GM23248 (cell line): ENCODE data around the gene MAP1A. TPM values are rescaled to one million over a fixed set of nuclear protein-coding genes. Genes with fewer than 3 reads are reported as not detected.

ENCODE experiments used
- DNase-seq: peaks from one replicate; pipeline ENCODE4 v3.0.0-alpha.2; 2015
- H2AFZ ChIP-seq: fragments of 200-600 bp; sonication (generic); 2 replicates; pipeline ENCODE4 v1.6.1; 2016; ENCODE audit warnings: antibody characterized with exemption
- H3F3A ChIP-seq: fragments of 200-600 bp; sonication (generic); 2 replicates; pipeline ENCODE4 v1.6.1; 2016; ENCODE audit warnings: mild to moderate bottlenecking, antibody characterized with exemption, mixed run types; ENCODE audit not compliant: insufficient read depth
- H3K27ac ChIP-seq: fragments of 200-600 bp; sonication (generic); 2 replicates; pipeline ENCODE4 v1.5.1; 2016; ENCODE audit warnings: mild to moderate bottlenecking
- H3K27me3 ChIP-seq: fragments of 200-600 bp; sonication (generic); replicated peaks from 2 replicates; pipeline ENCODE4 v1.6.1; 2016; ENCODE audit warnings: mild to moderate bottlenecking; ENCODE audit not compliant: insufficient read depth
- H3K36me3 ChIP-seq: fragments of 200-600 bp; sonication (generic); 2 replicates; pipeline ENCODE4 v1.6.1; 2016; ENCODE audit warnings: low read depth, mild to moderate bottlenecking
- H3K4me1 ChIP-seq: fragments of 200-600 bp; sonication (generic); 2 replicates; pipeline ENCODE4 v1.6.1; 2016; ENCODE audit warnings: mild to moderate bottlenecking; ENCODE audit not compliant: insufficient read depth
- H3K4me2 ChIP-seq: fragments of 200-600 bp; sonication (generic); one replicate; pipeline ENCODE4 v1.6.1; 2016; ENCODE audit warnings: mild to moderate bottlenecking; ENCODE audit not compliant: unreplicated experiment
- H3K4me3 ChIP-seq: fragments of 200-600 bp; sonication (generic); 2 replicates; pipeline ENCODE4 v1.5.1; 2016; ENCODE audit warnings: mild to moderate bottlenecking
- H3K79me2 ChIP-seq: fragments of 200-600 bp; sonication (generic); 2 replicates; pipeline ENCODE4 v1.6.1; 2016; ENCODE audit warnings: mild to moderate bottlenecking; ENCODE audit not compliant: insufficient read depth
- H3K9ac ChIP-seq: fragments of 200-600 bp; sonication (generic); 2 replicates; pipeline ENCODE4 v1.6.1; 2016; ENCODE audit warnings: mild to moderate bottlenecking
- H3K9me2 ChIP-seq: fragments of 200-600 bp; sonication (generic); 2 replicates; pipeline ENCODE4 v1.6.1; 2016; ENCODE audit warnings: mixed run types, mild to moderate bottlenecking, moderate library complexity; ENCODE audit not compliant: insufficient read depth
- H3K9me3 ChIP-seq: fragments of 200-600 bp; sonication (generic); one replicate; pipeline ENCODE4 v1.6.1; 2017; ENCODE audit warnings: low read depth
- H4K20me1 ChIP-seq: fragments of 200-600 bp; sonication (generic); 2 replicates; pipeline ENCODE4 v1.6.0; 2016; ENCODE audit not compliant: insufficient read depth
- EZH2 ChIP-seq: fragments of 200-600 bp; sonication (generic); IDR thresholded peaks from 2 replicates; pipeline ENCODE4 v1.6.1; 2018; ENCODE audit warnings: antibody characterized with exemption, mild to moderate bottlenecking; ENCODE audit not compliant: insufficient read depth, poor library complexity, severe bottlenecking
- EZH2phosphoT487 ChIP-seq: fragments of 200-600 bp; sonication (generic); IDR thresholded peaks from 2 replicates; pipeline ENCODE4 v1.6.1; 2018; ENCODE audit warnings: antibody characterized with exemption, moderate library complexity, mild to moderate bottlenecking, low read depth; ENCODE audit not compliant: insufficient read depth
- WGBS, 2 experiments: methylation state at CpG; one replicate each; pipeline ENCODE4 v1.1.6; 2015 to 2017; ENCODE audit warnings: low lambda C conversion rate in 2 of 2, low coverage in 1 of 2; ENCODE audit errors: missing lambda C conversion rate in 2 of 2; 5-methylcytosine and 5-hydroxymethylcytosine counted together
- in situ Hi-C: fragments of 300-500 bp; cut with MboI; formaldehyde crosslinking; loops from 2 replicates; pipeline ENCODE4 v1.15.0; 2020
- polyA plus RNA-seq: library from polyadenylated mRNA; unstranded; fragments of >200 nt; fragmentation: Nextera tagmentation; extraction: Ambion mirVana; gene quantifications from 2 replicates; pipeline ENCODE4 v1.2.1, GENCODE V29; 2016
- total RNA-seq: library from RNA; depleted of rRNA; stranded (reverse); fragments of >200 nt; shearing (Covaris generic); gene quantifications from 2 replicates; pipeline ENCODE4 v1.2.3, GENCODE V29; 2014

The MAP1A gene
- total and polyA plus RNA-seq, 2 experiments from 2014 or later, result 30.3 to 61.9 TPM

DNA sequence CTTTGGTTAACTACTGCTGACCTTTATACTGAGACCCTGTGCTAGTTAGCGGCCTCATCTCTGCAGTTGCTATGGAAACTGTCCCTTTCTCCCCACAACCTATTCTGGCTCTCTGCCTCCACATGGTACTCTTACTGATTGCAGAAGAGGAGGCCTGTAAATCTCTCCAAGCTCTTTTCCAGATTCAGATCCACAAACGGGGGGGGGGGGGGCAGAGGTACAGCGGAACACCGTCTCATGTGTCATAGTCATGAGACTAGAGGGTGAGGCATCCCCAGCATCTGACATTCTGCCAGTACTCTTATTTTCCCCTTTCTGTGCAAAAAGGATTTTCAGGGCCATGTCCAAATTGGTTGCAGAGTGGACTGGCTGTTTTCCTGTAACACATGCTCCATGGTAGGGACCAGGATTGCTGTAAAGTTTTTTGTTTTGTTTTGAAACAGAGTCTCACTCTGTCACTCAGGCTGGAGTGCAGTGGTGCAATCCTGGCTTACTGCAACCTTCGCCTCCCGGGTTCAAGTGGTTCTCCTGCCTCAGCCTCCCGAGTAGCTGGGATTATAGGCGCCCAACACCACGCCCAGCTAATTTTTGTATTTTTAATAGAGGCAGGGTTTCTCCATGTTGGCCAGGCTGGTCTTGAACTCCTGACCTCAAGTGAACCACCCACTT is 8.3 kb upstream of the MAP1A start:
- no peaks in the 10 kb centered on the region for H3K9me3 ChIP-seq
- in situ Hi-C loops, result no loop called here
- peak overlapping the region; percentile 86 for H3K4me3 ChIP-seq
- peak overlapping the region; percentile 91 for H2AFZ ChIP-seq
- H3K36me3 ChIP-seq, result no peaks in the 10 kb centered on the region
- H3K27ac ChIP-seq, result peak overlapping the region; percentile 93
- H3F3A ChIP-seq, result peaks cover 25% of the 10 kb centered on the region
- WGBS, 2 experiments, result 5 to 6% methylated on average over 9 of the region's 9 CpGs
- DNase-seq, result peak; percentile 74
- H3K79me2 ChIP-seq, result no peaks in the 10 kb centered on the region
- H3K9ac ChIP-seq, result peak overlapping the region; percentile 90
- TF ChIP-seq EZH2phosphoT487 (no peak), EZH2 (no peak)
- peak overlapping the region; percentile 92 for H3K4me2 ChIP-seq
- peaks cover 42% of the 10 kb centered on the region for H3K4me1 ChIP-seq
- no peaks in the 10 kb centered on the region for H4K20me1 ChIP-seq
- H3K27me3 ChIP-seq, result no peaks in the 10 kb centered on the region
- no peaks in the 10 kb centered on the region for H3K9me2 ChIP-seq

DNA sequence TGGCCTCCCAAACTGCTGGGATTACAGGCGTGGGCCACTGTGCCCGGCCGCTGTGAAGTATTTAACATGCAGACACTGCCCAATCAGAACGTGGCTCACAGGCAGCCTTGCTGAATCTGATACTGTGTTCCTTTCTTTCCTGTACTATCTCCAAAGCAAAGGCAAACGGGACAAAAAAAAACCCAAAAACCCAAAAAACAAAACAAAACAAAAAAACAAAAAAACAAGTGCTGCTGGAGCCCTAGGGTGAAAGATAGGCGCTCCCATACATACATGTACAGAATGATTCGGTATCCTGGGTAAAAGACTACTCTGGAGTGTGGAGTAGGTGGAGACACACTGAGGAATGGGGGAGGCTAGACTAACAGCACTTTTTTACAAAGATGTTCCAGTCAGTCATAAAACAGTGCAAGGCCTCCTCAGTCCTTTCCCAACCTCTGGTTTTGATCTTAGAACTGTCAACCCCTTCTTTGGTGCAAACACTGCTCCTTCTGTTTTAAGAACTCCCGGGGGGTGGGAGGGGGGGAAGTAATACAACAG is 7.7 kb upstream of the MAP1A start:
- no peaks in the 10 kb centered on the region for H3K9me3 ChIP-seq
- H3K79me2 ChIP-seq, result no peaks in the 10 kb centered on the region
- peak overlapping the region; percentile 93 for H3K27ac ChIP-seq
- no peaks in the 10 kb centered on the region for H3K27me3 ChIP-seq
- peak overlapping the region; percentile 86 for H3K4me3 ChIP-seq
- H3K4me1 ChIP-seq, result peaks cover 48% of the 10 kb centered on the region
- no peaks in the 10 kb centered on the region for H3K36me3 ChIP-seq
- in situ Hi-C loops, result no loop called here
- peak overlapping the region; percentile 91 for H2AFZ ChIP-seq
- H3K9ac ChIP-seq, result peak overlapping the region; percentile 90
- H3F3A ChIP-seq, result peaks cover 31% of the 10 kb centered on the region
- H3K9me2 ChIP-seq, result no peaks in the 10 kb centered on the region
- DNase-seq, result peak; percentile 63
- H4K20me1 ChIP-seq, result no peaks in the 10 kb centered on the region
- 4 to 5% methylated on average over 8 of the region's 8 CpGs for WGBS, 2 experiments
- H3K4me2 ChIP-seq, result peak overlapping the region; percentile 92
- TF ChIP-seq EZH2 (no peak), EZH2phosphoT487 (no peak)

DNA sequence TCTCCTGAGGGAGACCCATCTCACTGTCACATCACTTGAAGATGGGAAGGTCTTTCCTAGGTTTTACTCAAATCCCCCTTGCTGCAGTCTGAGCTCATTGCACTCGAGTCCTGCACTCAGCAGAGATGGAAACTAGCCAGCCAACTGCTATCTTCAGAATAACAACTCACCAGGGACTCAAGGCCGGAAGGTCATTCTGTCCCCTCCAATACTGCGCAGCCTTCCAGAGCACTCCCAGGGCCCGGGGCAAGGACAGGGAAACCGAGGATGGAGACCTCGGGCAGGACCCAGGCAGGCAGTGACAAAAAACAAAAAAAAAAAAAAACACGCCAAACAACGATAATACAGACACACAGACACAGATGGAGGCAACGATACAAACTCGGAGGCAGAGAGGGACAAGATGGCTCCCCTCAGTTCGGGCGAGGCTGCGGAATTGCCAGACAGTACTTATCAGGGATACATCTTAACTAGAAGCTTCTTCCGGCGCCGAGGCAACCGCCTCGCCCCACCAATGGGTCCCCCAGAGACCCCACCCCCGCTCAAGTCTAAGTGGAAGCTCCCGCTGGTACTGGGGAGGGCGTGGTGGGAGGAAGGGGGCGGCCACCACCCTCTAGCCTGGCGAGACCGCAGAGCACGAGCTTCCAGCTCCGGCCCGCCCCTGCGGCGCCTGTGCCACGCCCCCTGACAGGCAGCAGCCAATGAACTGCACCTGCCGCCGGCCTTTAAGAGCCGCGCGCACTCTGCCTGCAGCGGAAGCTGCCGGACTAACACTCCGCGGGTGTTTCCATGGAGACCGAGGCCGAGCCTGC is 7.0 kb upstream of the MAP1A start:
- H3K9ac ChIP-seq, result peak overlapping the region; percentile 90
- TF ChIP-seq EZH2 (no peak), EZH2phosphoT487 (no peak)

DNA sequence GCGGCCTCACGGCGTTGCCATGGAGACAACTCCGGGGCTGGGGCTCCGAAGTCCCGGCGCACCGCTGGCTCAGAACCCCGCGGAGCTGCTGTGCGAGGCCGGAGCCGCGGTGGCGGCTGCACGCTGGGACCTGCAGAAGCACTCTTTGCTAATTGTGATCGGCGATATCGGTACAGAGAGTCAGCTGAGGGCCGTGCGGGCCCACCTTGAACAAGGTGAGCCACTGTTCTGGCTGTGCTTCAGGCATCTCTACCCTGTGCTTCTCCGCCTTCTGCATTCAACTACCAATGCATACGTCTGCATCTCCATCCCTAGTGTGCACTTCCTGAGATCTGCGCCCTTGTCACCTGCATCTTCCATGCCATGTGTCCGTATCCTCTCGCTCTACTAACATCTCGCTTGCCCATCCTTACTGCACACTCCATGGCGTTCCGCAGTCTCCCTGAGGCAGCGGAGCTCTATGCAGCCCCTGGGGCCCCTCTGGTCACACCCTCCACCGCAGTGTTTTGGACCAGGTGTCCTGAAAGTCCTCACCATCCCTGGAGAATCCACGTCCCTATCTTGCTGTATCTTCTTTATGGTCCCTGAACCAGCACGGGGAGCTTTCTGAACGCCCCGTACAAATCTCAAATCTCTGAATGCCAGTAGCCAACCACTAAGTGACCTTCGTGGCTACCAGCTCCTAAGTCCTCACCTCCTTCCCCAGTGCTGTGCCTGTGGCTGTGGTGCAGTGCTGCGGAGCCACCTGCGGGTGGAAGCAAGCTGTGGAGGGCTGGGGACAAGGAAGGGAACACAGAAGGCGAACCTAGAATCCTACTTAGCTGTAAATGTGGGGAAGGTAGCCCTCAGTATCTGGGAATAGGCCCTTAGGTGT is 6.2 kb upstream of the MAP1A start:
- Histone ChIP-seq H3K9me3 (no peaks in the 10 kb centered on the region), H4K20me1 (no peaks in the 10 kb centered on the region), H3K27me3 (no peaks in the 10 kb centered on the region), H3K4me3 (peak overlapping the region; percentile 86), H3K79me2 (no peaks in the 10 kb centered on the region), H3K4me1 (peaks cover 48% of the 10 kb centered on the region), H3K9me2 (no peaks in the 10 kb centered on the region), H3F3A (peaks cover 41% of the 10 kb centered on the region), H3K4me2 (peak overlapping the region; percentile 76), H3K9ac (peak overlapping the region; percentile 90), H2AFZ (peak overlapping the region; percentile 91), H3K27ac (no peak overlapping the region), H3K36me3 (no peaks in the 10 kb centered on the region)
- WGBS, 2 experiments, result 18 to 19% methylated on average over 39 of the region's 39 CpGs
- in situ Hi-C loops, result no loop called here
- DNase-seq, result peak; percentile 28
- no peak for TF ChIP-seq EZH2
- no peak for TF ChIP-seq EZH2phosphoT487

More for the DNA sequence above, 7.0 kb upstream of the MAP1A start:
- H3K27me3 ChIP-seq, result no peaks in the 10 kb centered on the region
- H3K4me3 ChIP-seq, result peak overlapping the region; percentile 86
- no peaks in the 10 kb centered on the region for H3K36me3 ChIP-seq
- peak; percentile 100 for DNase-seq
- H3F3A ChIP-seq, result peaks cover 37% of the 10 kb centered on the region
- H3K9me2 ChIP-seq, result no peaks in the 10 kb centered on the region
- peaks cover 48% of the 10 kb centered on the region for H3K4me1 ChIP-seq
- no peaks in the 10 kb centered on the region for H4K20me1 ChIP-seq
- 1 to 3% methylated on average over 28 to 35 of the region's 41 CpGs for WGBS, 2 experiments
- H3K27ac ChIP-seq, result peak overlapping the region; percentile 93
- H3K9me3 ChIP-seq, result no peaks in the 10 kb centered on the region
- in situ Hi-C loops, result no loop called here
- H2AFZ ChIP-seq, result peak overlapping the region; percentile 91
- H3K79me2 ChIP-seq, result no peaks in the 10 kb centered on the region
- H3K4me2 ChIP-seq, result peak overlapping the region; percentile 92
